ENCODE data around the gene TFB2M. TPM values are rescaled to one million over a fixed set of nuclear protein-coding genes. Genes with fewer than 3 reads are reported as not detected.

Gene TFB2M
- total and polyA plus RNA-seq, 2 of the 13 experiments (the other 11 are each of a cell fraction or from before 2014, with no cell fraction given) = 15.7 to 31.4 TPM

DNA sequence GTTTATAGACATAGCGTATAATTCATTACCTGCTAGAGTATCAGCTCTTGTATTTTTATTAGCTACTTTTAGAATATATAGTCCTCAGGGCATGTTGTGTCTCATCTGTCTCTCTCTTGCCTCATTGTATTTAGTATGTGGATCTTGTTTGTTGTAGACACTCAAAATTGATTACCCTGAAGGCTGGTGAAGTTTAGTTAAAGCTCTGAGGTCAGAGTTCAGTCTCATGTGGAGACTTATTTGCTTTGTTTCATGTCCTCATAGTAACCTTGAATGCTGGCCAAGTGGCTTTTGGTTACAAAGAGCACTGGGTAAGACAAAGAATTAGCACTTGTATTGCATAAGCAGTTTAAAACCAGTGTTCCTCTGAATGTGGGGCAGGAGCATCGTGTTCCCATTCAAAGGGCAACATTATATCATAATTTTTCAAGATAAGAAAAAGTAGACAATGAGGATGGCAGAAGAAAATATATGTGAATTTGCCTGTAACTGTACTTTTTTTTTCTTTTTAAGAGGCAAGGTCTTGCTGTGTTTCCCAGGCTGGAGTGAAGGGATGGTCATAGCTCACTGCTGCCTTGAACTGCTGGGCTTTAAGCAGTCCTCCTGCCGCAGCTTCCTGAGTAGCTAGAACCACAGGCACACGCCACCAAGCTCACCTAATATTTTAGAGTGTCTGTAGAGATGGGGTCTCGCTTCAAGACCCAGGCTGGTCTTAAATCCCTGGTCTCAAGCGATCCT, 17.6 kb upstream of the TFB2M start (continued):
- TF ChIP-seq IKZF4 (CRISPR knock-in tag; IDR thresholded peaks at IDR 0.05; ENCODE audit: borderline replicate concordance, low read depth, not compliant biosample characterization) (no peak), ZNF383 (CRISPR knock-in tag; IDR thresholded peaks at IDR 0.05; ENCODE audit: borderline replicate concordance) (no peak), IKZF1 (IDR thresholded peaks at IDR 0.05) (no peak), ETV6 (CRISPR knock-in tag; conservative IDR thresholded peaks at IDR 0.05) (no peak; the same call in 1 of the 2 replicates), GLI4 (CRISPR knock-in tag; IDR thresholded peaks at IDR 0.05; ENCODE audit: borderline replicate concordance) (no peak), BORCS8-MEF2B (CRISPR knock-in tag; IDR thresholded peaks at IDR 0.05) (no peak), ZNF670 (CRISPR knock-in tag; IDR thresholded peaks at IDR 0.05; ENCODE audit: borderline replicate concordance) (0 out of 2 replicates have a peak, but pooled peaks have one; percentile 39), YY1 (IDR thresholded peaks at IDR 0.05; ENCODE audit: insufficient read depth, insufficient replicate concordance, low read depth, low read length) (no peak), ZNF572 (CRISPR knock-in tag; IDR thresholded peaks at IDR 0.05) (no peak), ZNF121 (CRISPR knock-in tag; IDR thresholded peaks at IDR 0.05) (no peak), ATF7-NPFF (CRISPR knock-in tag; IDR thresholded peaks at IDR 0.05; ENCODE audit: low read depth) (no peak), ZBTB7B (CRISPR knock-in tag; IDR thresholded peaks at IDR 0.05) (peak; percentile 44; the same call in 1 of the 2 replicates), FOXO1 (CRISPR knock-in tag; IDR thresholded peaks at IDR 0.05) (peak; percentile 73; the same call in 1 of the 2 replicates), PAWR (CRISPR knock-in tag; IDR thresholded peaks at IDR 0.05; ENCODE audit: borderline replicate concordance) (no peak), ZNF138 (CRISPR knock-in tag; IDR thresholded peaks at IDR 0.05; ENCODE audit: low read depth) (no peak), ADNP (CRISPR knock-in tag; IDR thresholded peaks at IDR 0.05) (no peak), ZNF816 (CRISPR knock-in tag; IDR thresholded peaks at IDR 0.05; ENCODE audit: borderline replicate concordance) (peak; percentile 59; the same call in 1 of the 2 replicates)
- TF ChIP-seq, protein P1, sequence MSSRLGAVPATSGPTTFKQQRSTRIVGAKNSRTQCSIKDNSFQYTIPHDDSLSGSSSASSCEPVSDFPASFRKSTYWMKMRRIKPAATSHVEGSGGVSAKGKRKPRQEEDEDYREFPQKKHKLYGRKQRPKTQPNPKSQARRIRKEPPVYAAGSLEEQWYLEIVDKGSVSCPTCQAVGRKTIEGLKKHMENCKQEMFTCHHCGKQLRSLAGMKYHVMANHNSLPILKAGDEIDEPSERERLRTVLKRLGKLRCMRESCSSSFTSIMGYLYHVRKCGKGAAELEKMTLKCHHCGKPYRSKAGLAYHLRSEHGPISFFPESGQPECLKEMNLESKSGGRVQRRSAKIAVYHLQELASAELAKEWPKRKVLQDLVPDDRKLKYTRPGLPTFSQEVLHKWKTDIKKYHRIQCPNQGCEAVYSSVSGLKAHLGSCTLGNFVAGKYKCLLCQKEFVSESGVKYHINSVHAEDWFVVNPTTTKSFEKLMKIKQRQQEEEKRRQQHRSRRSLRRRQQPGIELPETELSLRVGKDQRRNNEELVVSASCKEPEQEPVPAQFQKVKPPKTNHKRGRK (CRISPR knock-in tag; IDR thresholded peaks at IDR 0.05) = no peak
- TF ChIP-seq, protein P2, sequence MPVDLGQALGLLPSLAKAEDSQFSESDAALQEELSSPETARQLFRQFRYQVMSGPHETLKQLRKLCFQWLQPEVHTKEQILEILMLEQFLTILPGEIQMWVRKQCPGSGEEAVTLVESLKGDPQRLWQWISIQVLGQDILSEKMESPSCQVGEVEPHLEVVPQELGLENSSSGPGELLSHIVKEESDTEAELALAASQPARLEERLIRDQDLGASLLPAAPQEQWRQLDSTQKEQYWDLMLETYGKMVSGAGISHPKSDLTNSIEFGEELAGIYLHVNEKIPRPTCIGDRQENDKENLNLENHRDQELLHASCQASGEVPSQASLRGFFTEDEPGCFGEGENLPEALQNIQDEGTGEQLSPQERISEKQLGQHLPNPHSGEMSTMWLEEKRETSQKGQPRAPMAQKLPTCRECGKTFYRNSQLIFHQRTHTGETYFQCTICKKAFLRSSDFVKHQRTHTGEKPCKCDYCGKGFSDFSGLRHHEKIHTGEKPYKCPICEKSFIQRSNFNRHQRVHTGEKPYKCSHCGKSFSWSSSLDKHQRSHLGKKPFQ (CRISPR knock-in tag; IDR thresholded peaks at IDR 0.05; ENCODE audit: insufficient replicate concordance) = no peak
- TF ChIP-seq, protein P3, sequence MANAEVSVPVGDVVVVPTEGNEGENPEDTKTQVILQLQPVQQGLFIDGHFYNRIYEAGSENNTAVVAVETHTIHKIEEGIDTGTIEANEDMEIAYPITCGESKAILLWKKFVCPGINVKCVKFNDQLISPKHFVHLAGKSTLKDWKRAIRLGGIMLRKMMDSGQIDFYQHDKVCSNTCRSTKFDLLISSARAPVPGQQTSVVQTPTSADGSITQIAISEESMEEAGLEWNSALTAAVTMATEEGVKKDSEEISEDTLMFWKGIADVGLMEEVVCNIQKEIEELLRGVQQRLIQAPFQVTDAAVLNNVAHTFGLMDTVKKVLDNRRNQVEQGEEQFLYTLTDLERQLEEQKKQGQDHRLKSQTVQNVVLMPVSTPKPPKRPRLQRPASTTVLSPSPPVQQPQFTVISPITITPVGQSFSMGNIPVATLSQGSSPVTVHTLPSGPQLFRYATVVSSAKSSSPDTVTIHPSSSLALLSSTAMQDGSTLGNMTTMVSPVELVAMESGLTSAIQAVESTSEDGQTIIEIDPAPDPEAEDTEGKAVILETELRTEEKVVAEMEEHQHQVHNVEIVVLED (CRISPR knock-in tag; IDR thresholded peaks at IDR 0.05; ENCODE audit: borderline replicate concordance) = peak; percentile 43; the same call in 1 of the 2 replicates
- TF ChIP-seq, protein P4, sequence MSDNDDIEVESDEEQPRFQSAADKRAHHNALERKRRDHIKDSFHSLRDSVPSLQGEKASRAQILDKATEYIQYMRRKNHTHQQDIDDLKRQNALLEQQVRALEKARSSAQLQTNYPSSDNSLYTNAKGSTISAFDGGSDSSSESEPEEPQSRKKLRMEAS (IDR thresholded peaks at IDR 0.05) = no peak
- TF ChIP-seq, protein P5, sequence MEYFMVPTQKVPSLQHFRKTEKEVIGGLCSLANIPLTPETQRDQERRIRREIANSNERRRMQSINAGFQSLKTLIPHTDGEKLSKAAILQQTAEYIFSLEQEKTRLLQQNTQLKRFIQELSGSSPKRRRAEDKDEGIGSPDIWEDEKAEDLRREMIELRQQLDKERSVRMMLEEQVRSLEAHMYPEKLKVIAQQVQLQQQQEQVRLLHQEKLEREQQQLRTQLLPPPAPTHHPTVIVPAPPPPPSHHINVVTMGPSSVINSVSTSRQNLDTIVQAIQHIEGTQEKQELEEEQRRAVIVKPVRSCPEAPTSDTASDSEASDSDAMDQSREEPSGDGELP (IDR thresholded peaks at IDR 0.05; ENCODE audit: borderline replicate concordance, low read depth) = peak; percentile 69
